Right lobe of liver (tissue), 4 donors: ENCODE data around the gene NAGLU.

Experiments
- POLR2A ChIP-seq: fragments of 450-650 bp; IDR thresholded peaks from one replicate; pipeline ENCODE4 v1.6.1; 2017; ENCODE audit warnings: antibody characterized with exemption, mild to moderate bottlenecking
- TF ChIP-seq, protein P1 (sequence below), 4 donors: fragments of 200-600 bp in 3 of 4; fragments of 450-650 bp in 1 of 4; IDR thresholded peaks; one replicate each; pipeline versions ENCODE4 v1.5.1 to v1.8.0; 2016 to 2022; ENCODE audit warnings: antibody characterized with exemption in 4 of 4, mild to moderate bottlenecking in 2 of 4
- donor health status: DM: no; HTN: no; CAD: no.
- donor health status: DM: no; HTN: no; CAD: no.
- donor health status: DM: no; HTN: yes; CAD: no.

DNA sequence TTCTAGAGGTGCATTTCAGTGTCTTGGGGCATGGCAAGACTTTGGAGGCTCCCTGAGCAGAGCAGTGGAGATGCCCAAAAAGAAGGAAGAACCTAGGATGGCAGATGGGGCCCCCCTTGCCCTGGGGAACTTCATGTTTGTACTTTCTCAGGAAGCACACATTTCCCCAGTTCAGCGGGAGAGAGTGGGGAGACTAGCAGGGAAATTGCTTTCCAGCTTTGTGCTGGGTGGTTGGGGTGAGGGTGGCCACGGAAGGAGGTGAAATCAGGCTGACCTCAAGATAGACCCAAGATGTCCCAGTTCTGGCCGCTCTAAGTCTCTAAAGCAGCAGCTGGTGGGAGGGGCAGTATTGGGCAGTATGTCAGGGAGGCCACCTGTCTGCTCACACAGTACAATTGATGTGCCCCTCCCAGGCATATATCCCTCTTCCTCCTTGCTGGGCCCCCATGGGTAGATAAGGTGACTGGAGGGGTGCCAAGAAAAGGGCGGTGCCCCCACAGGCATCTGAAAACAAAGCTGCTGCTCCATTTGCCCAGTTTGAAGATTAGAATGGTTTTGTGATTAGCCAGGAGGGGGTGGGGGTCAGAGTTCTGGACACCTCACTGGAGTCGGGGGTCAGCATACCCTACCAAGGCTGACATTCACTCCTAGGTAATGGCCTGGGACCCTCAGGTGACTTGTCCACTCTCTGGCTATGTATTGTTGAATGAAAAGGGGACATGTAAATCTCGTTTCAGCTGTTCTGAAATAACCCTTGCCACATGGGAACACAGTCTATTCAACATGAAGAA lies 17.1 kb upstream of the NAGLU start:
- TF ChIP-seq, protein P1, sequence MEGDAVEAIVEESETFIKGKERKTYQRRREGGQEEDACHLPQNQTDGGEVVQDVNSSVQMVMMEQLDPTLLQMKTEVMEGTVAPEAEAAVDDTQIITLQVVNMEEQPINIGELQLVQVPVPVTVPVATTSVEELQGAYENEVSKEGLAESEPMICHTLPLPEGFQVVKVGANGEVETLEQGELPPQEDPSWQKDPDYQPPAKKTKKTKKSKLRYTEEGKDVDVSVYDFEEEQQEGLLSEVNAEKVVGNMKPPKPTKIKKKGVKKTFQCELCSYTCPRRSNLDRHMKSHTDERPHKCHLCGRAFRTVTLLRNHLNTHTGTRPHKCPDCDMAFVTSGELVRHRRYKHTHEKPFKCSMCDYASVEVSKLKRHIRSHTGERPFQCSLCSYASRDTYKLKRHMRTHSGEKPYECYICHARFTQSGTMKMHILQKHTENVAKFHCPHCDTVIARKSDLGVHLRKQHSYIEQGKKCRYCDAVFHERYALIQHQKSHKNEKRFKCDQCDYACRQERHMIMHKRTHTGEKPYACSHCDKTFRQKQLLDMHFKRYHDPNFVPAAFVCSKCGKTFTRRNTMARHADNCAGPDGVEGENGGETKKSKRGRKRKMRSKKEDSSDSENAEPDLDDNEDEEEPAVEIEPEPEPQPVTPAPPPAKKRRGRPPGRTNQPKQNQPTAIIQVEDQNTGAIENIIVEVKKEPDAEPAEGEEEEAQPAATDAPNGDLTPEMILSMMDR (IDR thresholded peaks at IDR 0.05): no peak
- no peak for TF ChIP-seq POLR2A
